ENCODE results near the gene ST7L.

ST7L gene

GRCh38 chr1:112579801-112580510 is 39.0 kb downstream of the ST7L start:
- no peak for TF ChIP-seq TCF12 (IDR thresholded peaks at IDR 0.05; ENCODE audit: low read depth)
- TF ChIP-seq RAD21 (IDR thresholded peaks at IDR 0.05; ENCODE audit: low read depth), result no peak
- no peak for TF ChIP-seq MAX (IDR thresholded peaks at IDR 0.05)
- no peak for TF ChIP-seq EGR1 (IDR thresholded peaks at IDR 0.05)
- no peak for TF ChIP-seq FOXM1 (IDR thresholded peaks at IDR 0.05; ENCODE audit: borderline replicate concordance, low read depth)
- no peak for TF ChIP-seq NFIC (IDR thresholded peaks at IDR 0.05)
- TF ChIP-seq ZBTB7A (IDR thresholded peaks at IDR 0.05; ENCODE audit: low read depth), result no peak

- TF ChIP-seq EGR1 (IDR thresholded peaks at IDR 0.05) (no peak), TCF12 (IDR thresholded peaks at IDR 0.05; ENCODE audit: low read depth) (no peak), REST (IDR thresholded peaks at IDR 0.05; ENCODE audit: low read depth) (no peak)
These were observed 42.7 kb downstream of the ST7L start for GRCh38 chr1:112576240-112576639.

- no peak for TF ChIP-seq YY1 (IDR thresholded peaks at IDR 0.05; ENCODE audit: low read depth)
- no peak for TF ChIP-seq TAF1 (IDR thresholded peaks at IDR 0.05; ENCODE audit: low read depth)
- no peak for TF ChIP-seq RAD21 (IDR thresholded peaks at IDR 0.05; ENCODE audit: low read depth)
- TF ChIP-seq TEAD4 (IDR thresholded peaks at IDR 0.05), result no peak
- TF ChIP-seq REST (IDR thresholded peaks at IDR 0.05; ENCODE audit: low read depth), result no peak
- TF ChIP-seq USF1 (IDR thresholded peaks at IDR 0.05), result no peak
- TF ChIP-seq MAX (IDR thresholded peaks at IDR 0.05), result no peak
- no peak for TF ChIP-seq NFIC (IDR thresholded peaks at IDR 0.05)
- no peak for TF ChIP-seq ZBTB7A (IDR thresholded peaks at IDR 0.05; ENCODE audit: low read depth)
- TF ChIP-seq EGR1 (IDR thresholded peaks at IDR 0.05), result no peak
- no peak for TF ChIP-seq EP300 (IDR thresholded peaks at IDR 0.05; ENCODE audit: borderline replicate concordance)
- TF ChIP-seq CREB1 (IDR thresholded peaks at IDR 0.05; ENCODE audit: low read depth), result no peak
- no peak for TF ChIP-seq FOXM1 (IDR thresholded peaks at IDR 0.05; ENCODE audit: borderline replicate concordance, low read depth)
- TF ChIP-seq CEBPB (IDR thresholded peaks at IDR 0.05), result no peak
- TF ChIP-seq TCF12 (IDR thresholded peaks at IDR 0.05; ENCODE audit: low read depth), result no peak
These were observed 43.7 kb downstream of the ST7L start for GRCh38 chr1:112575154-112575804.

- TF ChIP-seq TEAD4 (IDR thresholded peaks at IDR 0.05) (no peak), NFIC (IDR thresholded peaks at IDR 0.05) (no peak), ZBTB7A (IDR thresholded peaks at IDR 0.05; ENCODE audit: low read depth) (no peak), CEBPB (IDR thresholded peaks at IDR 0.05) (no peak)
These were observed 53.1 kb downstream of the ST7L start for GRCh38 chr1:112565800-112566199.

GRCh38 chr1:112564081-112564480 is 54.9 kb downstream of the ST7L start:
- no peak for TF ChIP-seq EP300 (IDR thresholded peaks at IDR 0.05; ENCODE audit: borderline replicate concordance)

GRCh38 chr1:112563341-112563740 is 55.6 kb downstream of the ST7L start:
- TF ChIP-seq EP300 (IDR thresholded peaks at IDR 0.05; ENCODE audit: borderline replicate concordance) (no peak), REST (IDR thresholded peaks at IDR 0.05; ENCODE audit: low read depth) (no peak), MAX (IDR thresholded peaks at IDR 0.05) (no peak), EGR1 (IDR thresholded peaks at IDR 0.05) (no peak), TEAD4 (IDR thresholded peaks at IDR 0.05) (no peak), USF1 (IDR thresholded peaks at IDR 0.05) (no peak), CREB1 (IDR thresholded peaks at IDR 0.05; ENCODE audit: low read depth) (no peak), TCF12 (IDR thresholded peaks at IDR 0.05; ENCODE audit: low read depth) (no peak)
